Stimulated activated naive CD4-positive, alpha-beta T cell (primary cell): ENCODE results near the gene C12orf75.
"Not testable (repeated sequence)": the region's sequence is repeated elsewhere in the genome, so short reads cannot be mapped to it uniquely, and the experiment has no call there.

Source experiments
- DNase-seq, 6 experiments: peaks; one replicate each; lab custom pipeline; 2025; lab: John Stamatoyannopoulos, UW

The C12orf75 gene

DNA sequence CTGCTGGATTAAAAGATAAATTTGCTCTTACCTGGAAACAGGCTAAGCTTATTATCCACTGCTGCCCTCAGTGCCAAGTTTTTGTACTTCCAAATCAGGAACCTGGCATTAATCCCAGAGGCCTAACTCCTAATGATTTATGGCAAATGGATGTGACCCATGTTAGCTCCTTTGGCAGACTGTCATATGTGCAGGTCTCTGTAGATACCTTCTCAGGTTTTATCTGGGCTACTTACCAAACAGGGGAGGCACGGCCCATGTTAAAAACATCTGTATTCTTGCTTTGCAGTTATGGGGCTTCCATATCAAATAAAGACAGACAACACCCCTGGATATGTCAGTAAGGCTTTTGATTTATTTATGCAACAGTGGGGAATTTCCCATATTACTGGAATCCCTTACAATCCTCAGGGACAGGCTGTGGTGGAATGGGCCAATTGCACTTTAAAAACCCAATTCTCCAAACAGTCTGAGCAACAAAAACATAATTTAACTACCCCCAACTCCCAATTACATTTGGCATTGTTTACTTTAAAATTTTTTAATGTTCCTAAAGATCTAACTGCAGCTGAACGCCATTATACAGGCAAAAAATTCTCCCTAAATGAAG is 19.9 kb upstream of the C12orf75 start:
- not testable (repeated sequence) for DNase-seq

DNA sequence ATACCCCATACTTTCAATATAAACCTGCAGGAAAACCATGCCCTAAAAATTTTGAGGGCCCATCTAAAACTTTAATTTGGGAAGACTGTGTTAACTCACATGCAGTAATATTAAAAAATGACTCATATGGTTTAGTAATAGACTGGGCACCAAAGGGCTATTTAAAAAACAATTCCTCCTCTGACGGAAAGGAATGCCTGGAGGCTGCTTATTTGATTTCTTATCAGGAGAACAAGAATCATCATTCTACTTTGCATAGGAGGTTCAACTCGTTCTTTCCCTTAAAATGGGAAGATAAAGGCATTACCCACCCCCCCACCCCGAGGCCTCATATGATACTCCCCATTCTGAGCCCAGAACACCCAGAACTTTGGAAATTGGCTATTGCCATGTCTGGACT is 18.6 kb upstream of the C12orf75 start:
- not testable (repeated sequence) for DNase-seq

DNA sequence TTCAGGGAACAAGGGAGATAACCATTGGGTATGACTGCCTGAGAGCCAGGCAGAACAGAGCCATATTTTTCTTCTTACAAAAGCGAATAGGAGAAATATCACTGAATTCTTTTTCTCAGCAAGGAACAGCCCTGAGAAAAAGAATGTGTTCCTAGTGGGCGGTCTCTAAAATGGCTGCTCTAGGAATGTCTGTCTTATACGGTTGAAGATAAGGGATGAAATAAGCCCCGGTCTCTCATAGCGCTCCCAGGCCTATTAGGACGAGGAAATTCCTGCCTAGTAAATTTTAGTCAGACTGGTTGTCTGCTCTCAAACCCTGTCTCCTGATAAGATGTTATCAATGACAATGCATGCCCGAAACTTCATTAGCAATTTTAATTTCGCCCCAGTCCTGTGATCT is 16.7 kb upstream of the C12orf75 start:
- DNase-seq, result not testable (repeated sequence)

DNA sequence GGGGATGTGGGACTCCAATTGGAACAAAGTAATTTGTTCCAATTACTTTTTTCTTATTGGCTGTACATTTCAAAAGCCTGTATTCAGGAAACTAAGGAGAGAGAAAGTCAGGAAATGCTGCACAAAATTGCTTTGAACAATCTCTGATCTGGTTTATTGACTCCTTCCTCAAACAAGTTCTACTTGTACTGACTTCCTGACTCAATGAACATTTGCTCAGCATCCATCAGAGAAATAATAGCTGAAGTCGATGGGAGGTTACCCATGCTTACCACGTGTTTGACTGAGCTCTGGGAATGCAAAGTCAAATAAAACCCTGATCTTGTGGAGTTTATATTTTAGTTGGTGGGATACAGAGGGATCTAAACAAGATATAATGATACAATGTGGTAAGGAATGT is 15.4 kb upstream of the C12orf75 start:
- DNase-seq, result peak in 1 of 6 experiments; percentile 15

DNA sequence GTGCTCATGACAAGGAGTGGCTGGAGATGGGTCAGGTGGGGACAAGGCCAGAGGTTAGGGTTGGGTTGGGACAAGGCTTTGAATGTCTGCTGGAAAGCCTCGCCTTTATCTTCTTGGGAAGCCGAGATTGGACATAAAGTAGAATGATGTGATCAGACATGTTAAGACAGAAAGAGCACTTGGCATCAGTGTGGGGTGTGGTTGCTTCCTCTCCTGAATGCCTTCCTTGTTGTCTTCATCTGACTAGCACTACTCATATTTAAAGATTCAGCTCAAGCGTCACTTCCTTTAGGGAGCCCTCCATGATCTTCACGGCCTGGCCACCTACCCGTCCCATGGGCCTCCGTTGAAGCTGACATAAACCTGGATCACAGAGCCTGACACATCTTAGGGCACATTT is 14.8 kb upstream of the C12orf75 start:
- DNase-seq, result no peak

DNA sequence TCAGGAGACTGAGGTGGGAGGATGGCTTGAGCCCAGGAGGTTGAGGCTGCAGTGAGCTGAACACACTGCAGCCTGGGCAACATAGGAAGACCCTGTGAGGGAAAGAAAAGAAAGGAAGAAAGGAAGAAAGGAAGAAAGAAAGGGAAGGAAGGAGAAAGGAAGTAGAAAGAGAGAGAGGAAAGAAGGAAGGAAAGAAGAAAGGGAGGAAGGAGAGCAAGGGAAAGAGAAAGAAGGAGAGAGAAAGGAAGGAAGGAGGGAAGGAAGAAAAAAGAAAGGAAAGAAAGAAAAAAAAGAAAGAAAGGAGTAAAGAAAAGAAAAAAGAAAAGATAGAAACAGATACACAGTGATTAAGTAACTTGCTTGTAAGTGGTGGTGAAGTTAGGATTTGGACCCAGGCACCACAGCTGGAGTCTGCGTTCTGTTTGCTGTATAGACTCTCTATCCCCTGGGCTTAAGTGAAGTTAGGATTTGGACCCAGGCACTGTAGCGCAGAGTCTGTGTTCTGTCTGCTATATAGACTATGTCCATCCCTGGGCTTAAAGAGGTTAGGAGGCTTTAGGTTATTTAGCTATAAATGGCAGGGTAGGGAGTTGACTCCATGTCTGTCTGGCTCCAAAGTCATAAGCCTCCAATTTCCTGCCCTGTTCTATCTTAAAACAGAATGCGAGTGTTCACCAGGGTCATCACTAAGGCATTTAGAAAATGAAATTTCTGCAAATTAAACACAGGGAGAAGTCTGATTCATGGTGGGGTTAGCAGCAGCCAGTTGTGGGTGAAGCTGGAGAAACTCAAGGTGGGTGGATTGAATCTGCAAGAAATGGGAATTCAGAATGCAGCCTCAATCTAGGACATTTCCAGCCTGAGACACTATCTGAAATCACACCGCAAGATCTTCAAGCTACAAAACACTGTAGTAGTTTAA is 13.3 kb upstream of the C12orf75 start:
- DNase-seq, result no peak

DNA sequence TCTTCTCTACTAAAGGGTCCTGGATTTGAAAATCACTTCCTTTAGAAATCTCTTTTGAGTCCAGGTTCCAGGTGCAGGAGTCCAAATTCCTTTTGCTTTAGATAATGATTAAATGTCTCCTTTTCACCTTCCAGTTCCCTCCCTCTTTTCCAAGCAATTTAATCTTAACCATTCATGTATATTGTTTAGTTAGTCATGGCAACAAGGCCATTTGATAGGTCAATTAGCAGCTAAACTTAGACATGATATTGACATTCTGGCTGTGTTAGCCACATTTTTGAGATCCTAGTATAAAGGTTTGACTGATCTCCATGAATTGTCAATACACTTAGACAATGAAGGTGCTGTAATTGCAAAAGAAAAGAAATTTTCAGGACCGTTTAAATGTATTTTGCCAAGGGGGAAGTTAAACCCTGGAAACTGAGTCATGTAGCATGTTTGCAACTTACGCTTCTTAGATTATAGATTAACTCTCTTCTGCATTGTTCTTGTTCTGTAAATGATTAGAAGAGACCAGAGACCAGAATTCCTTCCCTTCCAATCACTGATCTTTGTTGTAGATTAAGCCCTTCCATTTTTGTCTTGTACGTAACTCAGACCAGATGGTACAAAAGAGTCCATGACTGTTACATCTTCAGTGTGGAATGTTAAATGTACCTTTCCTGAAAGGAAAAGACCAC is 12.4 kb upstream of the C12orf75 start:
- no peak for DNase-seq

DNA sequence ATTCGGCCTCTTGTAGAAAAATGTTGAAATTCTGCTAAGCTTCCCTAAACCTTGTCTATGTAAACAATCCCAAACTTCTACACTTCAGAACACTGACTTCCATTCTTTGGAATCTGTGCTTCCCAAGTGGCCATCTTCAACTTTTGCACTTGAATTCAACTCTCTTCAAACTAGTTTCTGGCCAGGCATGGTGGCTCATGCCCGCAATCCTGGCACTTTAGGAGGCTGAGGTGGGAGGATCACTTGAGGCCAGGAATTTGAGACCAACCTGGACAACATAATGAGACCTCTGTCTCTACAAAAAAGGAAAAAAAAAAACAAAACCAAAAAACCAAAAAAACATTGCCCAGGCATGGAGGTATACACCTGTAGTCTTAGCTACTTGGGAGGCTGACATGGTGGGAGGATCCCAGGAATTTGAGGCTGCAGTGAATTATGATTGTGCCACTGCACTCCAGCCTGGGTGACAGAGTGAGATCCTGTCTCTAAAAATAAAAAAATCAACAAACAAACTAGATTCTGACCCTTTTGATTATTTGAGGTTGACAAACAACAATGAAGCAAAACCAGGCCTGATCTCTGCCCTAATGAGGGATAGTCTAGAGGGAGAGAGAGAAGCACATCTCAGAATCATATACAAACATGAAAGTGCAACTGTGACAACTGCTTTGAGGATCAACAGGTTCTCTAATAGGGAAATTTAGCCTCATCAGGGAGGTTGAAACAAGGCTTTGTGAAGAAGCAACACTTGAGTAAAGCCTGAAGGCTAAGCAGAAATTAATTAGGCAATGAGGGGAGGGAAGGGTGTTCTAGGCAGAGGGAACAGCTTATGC is 11.6 kb upstream of the C12orf75 start:
- DNase-seq, result no peak

DNA sequence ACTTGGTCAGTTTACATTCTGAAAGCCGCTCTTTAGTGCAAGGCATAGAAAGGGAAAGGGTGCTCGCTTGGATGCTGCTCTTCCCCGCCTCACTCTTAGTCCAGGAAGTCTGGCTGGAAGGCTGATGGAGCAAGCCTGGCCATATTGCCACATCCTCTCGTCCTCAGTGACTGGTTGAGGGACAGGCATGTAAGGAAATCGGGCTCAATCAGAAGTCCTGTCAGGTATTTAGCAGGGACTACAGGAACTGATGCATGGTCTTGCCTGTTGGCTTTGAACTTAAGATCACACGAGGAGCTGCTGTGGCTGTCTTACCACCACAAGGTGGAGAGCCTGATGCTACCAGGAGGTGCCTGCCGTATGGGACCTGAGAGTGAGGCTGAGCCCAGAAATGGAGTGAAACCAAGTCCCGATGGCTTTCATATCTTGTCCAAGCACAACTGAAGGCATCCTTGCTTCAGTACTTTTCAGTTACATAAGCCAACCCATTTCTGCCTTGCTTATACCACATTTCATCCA is 10.7 kb upstream of the C12orf75 start:
- DNase-seq, result peak in 2 of 6 experiments; percentile 16 to 18

DNA sequence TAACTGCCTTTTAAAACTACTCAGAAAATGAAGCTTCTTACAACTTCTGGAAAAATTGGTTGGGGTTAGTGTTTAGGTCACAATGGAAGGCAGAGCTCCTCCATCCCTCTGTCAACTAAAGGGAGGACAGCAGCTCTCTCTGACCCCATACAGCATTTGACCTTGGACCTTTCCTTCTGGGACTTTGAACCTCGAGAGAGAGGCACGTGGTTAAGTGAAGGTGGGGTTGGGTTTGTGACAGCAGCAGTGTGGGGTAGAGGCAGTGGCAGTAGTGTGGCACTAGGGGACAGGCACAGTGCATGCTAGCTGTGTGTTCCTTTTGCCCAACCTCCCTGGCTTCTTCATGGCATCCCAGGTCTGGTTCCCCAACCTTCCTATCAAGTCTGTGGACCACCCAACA is 9.4 kb upstream of the C12orf75 start:
- no peak for DNase-seq

DNA sequence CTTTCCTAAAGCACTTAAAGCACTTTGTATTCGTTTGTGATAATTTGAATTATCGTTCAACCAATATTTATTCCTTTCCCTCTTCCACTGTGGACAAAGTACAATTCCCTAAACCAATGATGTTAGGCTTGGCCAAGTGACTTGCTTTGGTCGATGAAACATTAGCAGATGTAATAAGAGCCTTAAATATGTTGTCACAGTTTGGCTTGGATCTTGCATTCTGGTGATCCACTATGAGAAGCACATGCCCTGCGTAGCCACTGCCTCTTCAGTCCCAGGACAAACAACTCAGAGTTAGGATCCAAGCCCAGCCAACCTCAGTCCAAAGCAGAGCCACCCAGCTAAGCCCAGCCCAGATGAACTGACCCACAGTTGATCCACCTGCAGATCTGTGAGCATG is 8.4 kb upstream of the C12orf75 start:
- no peak for DNase-seq

DNA sequence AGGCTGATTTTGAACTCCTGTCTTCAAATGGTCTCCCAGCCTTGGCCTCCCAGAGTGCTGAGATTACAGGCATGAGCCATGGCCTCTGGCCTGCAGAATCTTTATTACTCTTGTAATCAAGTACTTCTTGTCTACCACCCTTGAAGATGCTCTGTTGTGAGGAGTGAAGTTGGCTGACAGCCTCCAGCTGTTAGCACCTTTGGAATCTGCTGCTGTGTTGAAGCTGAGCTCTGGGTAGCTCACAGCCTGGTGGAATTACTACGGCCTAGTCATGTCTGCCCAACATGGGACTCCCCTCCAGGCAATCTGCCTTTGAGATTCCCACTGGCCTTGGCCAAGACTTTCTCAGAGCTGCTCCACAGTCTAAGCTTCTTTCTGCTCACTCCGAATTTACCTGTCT is 5.8 kb upstream of the C12orf75 start:
- DNase-seq, result no peak

DNA sequence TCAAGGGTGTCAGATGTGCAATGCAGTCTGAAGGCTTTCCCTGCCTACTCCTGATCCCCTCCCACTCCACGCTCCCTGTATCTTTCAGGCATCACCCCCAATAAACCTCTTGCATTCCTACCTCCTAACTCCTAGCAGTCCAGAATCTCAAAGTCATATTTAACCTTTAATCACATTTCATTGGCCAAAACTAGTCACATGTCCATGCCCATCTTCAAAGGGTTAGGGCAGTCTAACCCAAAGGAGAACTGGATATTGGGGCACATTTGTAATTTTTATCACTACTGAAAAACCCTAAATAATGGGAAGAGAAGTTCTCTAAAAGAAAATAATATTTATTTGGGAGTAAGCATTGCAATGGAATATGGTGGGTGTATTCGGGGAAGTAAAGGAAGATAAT is 5.4 kb upstream of the C12orf75 start:
- DNase-seq, result no peak

DNA sequence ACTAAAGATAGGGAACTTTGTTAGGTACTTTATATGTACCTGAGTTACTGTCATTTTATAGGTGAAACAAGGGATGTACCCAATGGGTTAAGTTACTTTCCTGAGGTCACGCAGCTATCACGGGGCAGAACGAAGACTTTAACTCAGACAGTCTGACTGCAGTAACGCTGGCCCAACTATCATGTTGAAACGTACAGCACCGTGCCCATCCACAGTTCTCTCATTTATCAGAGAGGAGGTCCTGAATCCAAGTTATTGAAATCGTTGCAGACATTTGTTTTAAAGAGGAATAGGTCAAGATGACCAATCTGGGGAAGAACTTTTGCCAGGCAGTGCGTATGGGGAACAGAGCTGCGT is 587 bp upstream of the C12orf75 start:
- DNase-seq, result no peak

DNA sequence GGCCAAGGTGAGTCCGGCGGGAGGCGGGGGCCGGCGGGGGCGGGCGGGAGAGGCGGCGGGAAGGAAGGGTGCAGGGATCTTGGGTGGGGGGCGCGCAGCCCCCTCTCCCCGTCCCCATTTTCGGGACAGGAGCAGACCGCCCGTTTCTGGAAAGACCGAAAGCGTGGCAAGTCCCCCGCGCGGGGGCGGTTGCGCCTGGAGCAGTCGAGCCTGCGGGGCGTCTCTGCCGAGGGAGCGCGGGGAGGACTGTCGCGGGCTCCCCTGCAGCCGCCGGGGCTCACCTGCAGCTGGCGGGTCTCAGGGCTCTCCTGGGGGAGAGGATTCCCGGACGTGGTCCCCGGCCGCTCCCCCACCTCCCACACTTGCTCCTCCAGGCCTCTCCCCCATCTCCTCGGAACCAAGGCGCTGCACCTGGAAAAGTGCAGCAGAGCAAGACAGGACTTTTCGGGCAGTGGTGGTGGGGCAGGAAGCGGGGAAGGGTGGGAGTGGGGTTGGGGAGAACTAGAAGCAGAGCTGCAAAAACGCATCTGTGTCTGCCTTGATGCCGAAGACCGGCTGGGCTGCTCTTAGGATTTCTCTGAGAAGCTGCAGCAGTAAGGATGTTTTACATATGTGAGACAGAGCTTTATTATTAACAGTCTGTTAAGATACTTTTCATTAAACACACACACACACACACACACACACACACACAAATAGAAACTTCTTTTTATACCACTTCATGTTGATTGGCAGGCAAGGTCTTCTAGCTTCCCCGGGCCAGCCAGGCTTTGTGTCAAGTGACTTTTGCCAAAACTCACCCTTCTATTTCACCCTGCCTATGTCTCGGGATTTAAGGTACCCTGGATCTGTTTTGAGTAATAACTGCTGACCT is 677 bp downstream of the C12orf75 start:
- peak in 4 of 6 experiments; percentile 36 to 51 (median 36) for DNase-seq

DNA sequence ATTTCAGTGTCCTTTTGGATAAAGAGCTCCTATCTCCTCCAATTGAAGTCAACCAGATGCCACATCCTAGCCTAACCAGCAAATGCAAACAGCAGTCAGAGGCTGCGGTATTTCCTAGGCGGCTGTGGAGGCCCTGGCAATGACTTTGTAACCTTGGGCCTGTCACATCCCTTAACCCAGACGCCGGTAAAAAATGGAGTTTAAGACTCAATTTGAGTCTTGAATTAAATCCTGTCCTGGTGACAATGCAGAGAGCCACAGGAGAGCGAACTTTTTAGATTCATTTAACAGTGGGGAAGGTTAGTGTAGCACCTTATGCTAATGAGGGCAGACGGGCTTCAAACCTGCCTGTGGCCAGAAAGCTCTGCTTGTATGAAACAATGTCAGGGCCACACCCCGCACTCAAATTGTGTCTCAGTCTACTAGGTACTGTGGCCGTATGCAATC is 1.3 kb downstream of the C12orf75 start:
- DNase-seq, result peak in 1 of 6 experiments; percentile 31

DNA sequence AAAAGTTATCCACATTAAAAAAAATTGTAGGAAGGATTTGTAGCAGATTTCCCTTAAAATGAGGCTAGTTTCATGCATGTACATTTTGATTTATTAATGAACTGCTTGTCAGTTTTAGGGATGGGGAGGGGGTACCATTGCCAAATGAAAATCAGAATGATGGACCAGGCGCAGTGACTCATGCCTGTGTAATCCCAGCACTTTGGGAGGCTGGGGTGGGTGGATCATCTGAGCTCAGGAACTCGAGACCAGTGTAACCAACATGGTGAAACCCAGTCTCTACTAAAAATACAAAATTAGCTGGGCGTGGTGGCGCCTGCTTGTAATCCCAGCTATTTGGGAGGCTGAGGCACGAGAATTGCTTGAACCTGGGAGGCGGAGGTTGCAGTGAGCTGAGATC is 1.8 kb downstream of the C12orf75 start:
- DNase-seq, result not testable (repeated sequence)

DNA sequence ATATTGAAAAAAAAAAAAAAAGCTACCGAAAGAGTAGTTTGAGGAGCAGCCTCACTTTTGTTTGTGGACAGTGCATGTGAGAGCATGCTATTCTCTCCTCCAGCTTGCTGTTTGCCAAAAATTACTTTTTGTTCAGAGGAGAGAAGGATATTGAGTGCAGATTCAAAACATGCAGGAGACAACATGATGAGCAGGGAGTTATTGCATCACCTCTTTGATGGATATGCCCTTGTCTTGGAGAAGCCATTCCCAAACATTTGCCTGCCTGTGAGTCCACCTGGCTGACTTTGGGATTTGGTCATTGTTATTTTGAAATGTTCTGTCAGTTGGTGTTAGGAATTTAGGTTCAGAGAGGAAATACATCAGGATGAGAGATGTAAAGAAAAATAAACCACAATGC is 2.4 kb downstream of the C12orf75 start:
- no peak for DNase-seq

DNA sequence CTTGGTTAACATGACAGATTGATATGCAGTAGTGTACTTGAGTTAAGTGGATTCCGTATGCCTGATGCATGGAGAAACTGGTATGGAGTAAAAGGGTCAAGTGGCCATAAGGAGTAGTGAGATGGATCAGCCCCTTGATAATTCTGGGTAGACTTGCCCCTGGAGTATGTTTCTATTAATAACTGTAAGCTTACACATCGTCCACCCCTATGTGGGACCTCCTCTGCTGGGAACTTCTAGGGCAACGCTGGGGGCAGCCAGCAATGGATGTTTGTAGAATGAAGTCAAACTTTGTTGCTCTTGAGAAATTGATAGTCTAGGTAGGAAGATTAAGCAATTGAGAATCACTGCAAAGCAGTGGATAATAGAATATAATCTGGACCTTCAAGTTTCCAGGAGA is 3.5 kb downstream of the C12orf75 start:
- DNase-seq, result no peak

DNA sequence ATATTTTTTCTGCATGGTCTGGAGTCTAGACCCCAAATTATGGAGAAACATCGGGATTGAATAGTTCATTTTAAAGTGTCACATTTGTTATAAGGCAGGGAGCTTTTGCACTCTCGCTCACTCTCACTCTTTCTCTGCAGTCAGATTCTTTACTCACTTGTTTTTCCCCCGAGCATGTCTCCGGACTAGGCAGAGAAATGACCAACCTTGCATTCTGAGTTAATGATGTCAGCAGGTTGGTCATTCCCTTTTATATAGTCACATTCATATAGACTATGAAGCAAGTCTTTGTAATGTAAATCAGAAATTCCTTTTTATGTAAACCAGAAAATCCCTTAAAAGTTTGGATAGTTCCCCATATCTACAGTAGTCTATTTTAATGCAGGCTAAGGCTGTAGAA is 4.1 kb downstream of the C12orf75 start:
- DNase-seq, result no peak

DNA sequence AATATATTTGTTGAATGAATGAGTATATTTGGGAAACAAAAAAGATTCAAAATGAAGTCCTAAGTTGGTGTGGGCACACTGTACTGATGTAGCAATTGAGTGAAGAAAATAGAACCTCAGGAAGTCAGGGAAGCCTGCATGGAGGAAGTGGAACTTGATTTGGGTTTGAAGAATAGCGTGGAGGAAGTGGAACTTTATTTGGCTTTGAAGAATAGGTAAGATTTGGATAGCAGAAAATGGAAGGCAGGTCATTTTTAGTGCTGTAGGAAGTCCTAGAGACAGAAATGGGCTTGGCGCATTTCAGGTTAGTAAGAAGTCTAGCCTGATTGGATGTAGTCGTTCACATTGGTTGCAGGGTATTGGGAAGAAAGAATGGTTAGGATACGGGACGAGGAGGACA is 5.4 kb downstream of the C12orf75 start:
- no peak for DNase-seq
